CD4-positive, alpha-beta memory T cell (primary cell): ENCODE measurements around the gene ZNF664. TPM values are rescaled to one million over a fixed set of nuclear protein-coding genes. Genes with fewer than 3 reads are reported as not detected.
A peak's percentile ranks its signal among the peaks of the same experiment; 100 is the strongest.

Source experiments
- CTCF ChIA-PET: fragments of 350-600 bp; sonication (Branson Sonifier 250); formaldehyde crosslinking; loops from one replicate; lab custom pipeline; 2021; ENCODE audit warnings: inconsistent platforms; ENCODE audit not compliant: partially characterized antibody; lab: Charles Lee
- POLR2A ChIA-PET: fragments of 350-600 bp; sonication (Branson Sonifier 250); formaldehyde crosslinking; loops from one replicate; lab custom pipeline; 2021; ENCODE audit not compliant: partially characterized antibody; lab: Charles Lee
- DNase-seq, 5 donors: peaks; one replicate each; pipeline versions ENCODE4 v3.0.0 to v3.0.0-alpha.2; 2020 to 2022; ENCODE audit warnings: mixed read lengths in 1 of 5
- H3K27ac ChIP-seq: one replicate; pipeline ENCODE4 v1.7.0; 2013; ENCODE audit warnings: low read depth, low read length
- H3K27me3 ChIP-seq: 2 replicates; pipeline ENCODE4 v1.7.0; 2013; ENCODE audit warnings: mild to moderate bottlenecking, low read length, moderate library complexity; ENCODE audit not compliant: insufficient read depth
- H3K36me3 ChIP-seq: 2 replicates; pipeline ENCODE4 v1.7.0; 2013; ENCODE audit warnings: mild to moderate bottlenecking, low read length, moderate library complexity; ENCODE audit not compliant: insufficient read depth
- H3K4me1 ChIP-seq: 2 replicates; pipeline ENCODE4 v1.7.0; 2013; ENCODE audit warnings: mild to moderate bottlenecking, low read length, moderate library complexity; ENCODE audit not compliant: insufficient read depth
- H3K4me3 ChIP-seq, 2 donors: one replicate each; pipeline ENCODE4 v1.7.0; 2013; ENCODE audit warnings: low read length in 2 of 2, mild to moderate bottlenecking in 1 of 2
- H3K9me3 ChIP-seq, 2 donors: one replicate each; pipeline ENCODE4 v1.7.0; 2013; ENCODE audit warnings: low read length in 2 of 2, control low read depth in 1 of 2; ENCODE audit not compliant: control insufficient read depth in 1 of 2
- H3K27ac Mint-ChIP-seq, 7 donors: one replicate each; pipeline ENCODE4 v1.8.0; 2020 to 2021; ENCODE audit warnings: mixed read lengths in 7 of 7, mild to moderate bottlenecking in 6 of 7, inconsistent platforms in 3 of 7, moderate library complexity in 3 of 7
- H3K27me3 Mint-ChIP-seq, 2 donors: one replicate each; pipeline ENCODE4 v1.8.0; 2020 to 2021; ENCODE audit warnings: mixed read lengths in 2 of 2
- H3K36me3 Mint-ChIP-seq, 2 donors: one replicate each; pipeline ENCODE4 v1.8.0; 2020 to 2021; ENCODE audit warnings: mixed read lengths in 2 of 2, inconsistent platforms in 1 of 2, mild to moderate bottlenecking in 1 of 2
- H3K4me1 Mint-ChIP-seq, 4 donors: one replicate each; pipeline ENCODE4 v1.8.0; 2020 to 2021; ENCODE audit warnings: mixed read lengths in 4 of 4, mild to moderate bottlenecking in 1 of 4
- H3K4me3 Mint-ChIP-seq, 8 donors: one replicate each; pipeline ENCODE4 v1.8.0; 2020 to 2021; ENCODE audit warnings: mixed read lengths in 8 of 8, mild to moderate bottlenecking in 7 of 8, moderate library complexity in 6 of 8, inconsistent platforms in 3 of 8
- H3K9me3 Mint-ChIP-seq, 8 donors: one replicate each; pipeline ENCODE4 v1.8.0; 2020 to 2021; ENCODE audit warnings: mixed read lengths in 8 of 8, mild to moderate bottlenecking in 5 of 8, inconsistent platforms in 3 of 8, moderate library complexity in 1 of 8
- intact Hi-C: fragments of 100-400 bp; cut with micrococcal nuclease; formaldehyde crosslinking; loops from one replicate; pipeline ENCODE4 v1.15.1; 2023
- polyA plus RNA-seq, 2 donors: library from polyadenylated mRNA; unstranded; fragments of 300-500 nt; fragmentation: Illumina TruSeq; gene quantifications; one replicate each; pipeline ENCODE4 v1.2.3, GENCODE V29; 2021
- total RNA-seq, 2 experiments: library from RNA; stranded (reverse); gene quantifications; one replicate each; pipeline ENCODE4 v1.2.3, GENCODE V29; 2021

The ZNF664 gene
- total and polyA plus RNA-seq, 4 experiments from 2014 or later, result 5.7 to 57.9 (median 32.6) TPM

GRCh38 chr12:124002021-124002644, 29.1 kb downstream of the ZNF664 start:
- CTCF ChIA-PET, result no interaction called here
- Histone ChIP-seq H3K9me3 (no peaks in the 10 kb centered on the region), H3K27me3 (no peaks in the 10 kb centered on the region), H3K4me1 (peaks cover 19% of the 10 kb centered on the region), H3K36me3 (peaks cover 3% of the 10 kb centered on the region), H3K27ac (no peak overlapping the region), H3K4me3 (no peak overlapping the region)
- Mint-ChIP-seq H3K4me3 (no peak overlapping the region), H3K9me3 (no peaks in the 10 kb centered on the region), H3K27me3 (no peaks in the 10 kb centered on the region), H3K27ac (no peak overlapping the region), H3K36me3 (peaks cover 6 to 30% of the 10 kb centered on the region in 2 donors), H3K4me1 (peaks cover 17 to 24% (median 20%) of the 10 kb centered on the region in 4 donors)
- intact Hi-C loops, result no loop called here
- no peak for DNase-seq
- POLR2A ChIA-PET, result no interaction called here

- Histone ChIP-seq H3K9me3 (no peaks in the 10 kb centered on the region), H3K27ac (no peak overlapping the region), H3K27me3 (no peaks in the 10 kb centered on the region), H3K4me3 (no peak overlapping the region), H3K4me1 (peaks cover 24% of the 10 kb centered on the region), H3K36me3 (peaks cover 3% of the 10 kb centered on the region)
- intact Hi-C loops, result no loop called here
- Mint-ChIP-seq H3K9me3 (no peaks in the 10 kb centered on the region), H3K36me3 (peaks cover 6 to 28% of the 10 kb centered on the region in 2 donors), H3K27me3 (no peaks in the 10 kb centered on the region), H3K27ac (no peak overlapping the region), H3K4me3 (no peak overlapping the region), H3K4me1 (peaks cover 20 to 27% (median 21%) of the 10 kb centered on the region in 4 donors)
- POLR2A ChIA-PET, result no interaction called here
- CTCF ChIA-PET, result no interaction called here
- no peak for DNase-seq
Measured at GRCh38 chr12:124002654-124003053, 29.6 kb downstream of the ZNF664 start.

GRCh38 chr12:124004233-124004875, 31.3 kb downstream of the ZNF664 start:
- H3K27ac ChIP-seq, result no peak overlapping the region
- Mint-ChIP-seq H3K9me3 (peaks cover 0 to 2% (median 0%) of the 10 kb centered on the region in 8 donors), H3K4me3 (no peak overlapping the region), H3K27me3 (no peaks in the 10 kb centered on the region), H3K27ac (no peak overlapping the region), H3K36me3 (peaks cover 0 to 16% of the 10 kb centered on the region in 2 donors), H3K4me1 (peaks cover 28 to 32% (median 30%) of the 10 kb centered on the region in 4 donors)
- H3K36me3 ChIP-seq, result peaks cover 3% of the 10 kb centered on the region
- intact Hi-C loops, result no loop called here
- ChIA-PET POLR2A (no interaction called here), CTCF (interaction anchor here (0.6 to 0.7 kb wide), 3 partner anchors 10 to 99 kb away, joined by 3 read pairs; no protein-coding TSS in a partner anchor)
- DNase-seq, result no peak
- H3K27me3 ChIP-seq, result no peaks in the 10 kb centered on the region
- H3K4me1 ChIP-seq, result peaks cover 25% of the 10 kb centered on the region
- H3K4me3 ChIP-seq, result no peak overlapping the region
- H3K9me3 ChIP-seq, result no peaks in the 10 kb centered on the region

GRCh38 chr12:124006085-124006845, 33.2 kb downstream of the ZNF664 start:
- peak overlapping the region; percentile 2 to 58 (median 46) for H3K4me3 Mint-ChIP-seq
- peaks cover 0 to 2% (median 0%) of the 10 kb centered on the region in 8 donors for H3K9me3 Mint-ChIP-seq
- Histone ChIP-seq H3K4me3 (no peak overlapping the region), H3K9me3 (no peaks in the 10 kb centered on the region), H3K4me1 (peaks cover 25% of the 10 kb centered on the region), H3K27ac (no peak overlapping the region), H3K27me3 (no peaks in the 10 kb centered on the region), H3K36me3 (peaks cover 12% of the 10 kb centered on the region)
- ChIA-PET POLR2A (interaction anchor here (0.6 kb wide), 1 partner anchor 101 kb away, joined by 4 read pairs; no protein-coding TSS in a partner anchor), CTCF (interaction anchor here (0.7 to 1.2 kb wide), 3 partner anchors 10 to 100 kb away, joined by 3 to 6 read pairs (median 3); no protein-coding TSS in a partner anchor)
- intact Hi-C loops, result no loop called here
- peak in 4 of 5 donors; percentile 9 to 22 (median 16) for DNase-seq
- H3K36me3 Mint-ChIP-seq, result peaks cover 9 to 26% of the 10 kb centered on the region in 2 donors
- peaks cover 28 to 32% (median 30%) of the 10 kb centered on the region in 4 donors for H3K4me1 Mint-ChIP-seq
- peak overlapping the region in 6 of 7 donors; percentile 61 to 85 (median 74) for H3K27ac Mint-ChIP-seq
- H3K27me3 Mint-ChIP-seq, result no peaks in the 10 kb centered on the region

GRCh38 chr12:124006846-124007713, 34.1 kb downstream of the ZNF664 start:
- H3K9me3 ChIP-seq, result no peaks in the 10 kb centered on the region
- Mint-ChIP-seq H3K4me1 (peaks cover 28 to 32% (median 30%) of the 10 kb centered on the region in 4 donors), H3K27me3 (no peaks in the 10 kb centered on the region), H3K27ac (peak overlapping the region in 6 of 7 donors; percentile 61 to 85 (median 74)), H3K4me3 (peak overlapping the region in 5 of 8 donors; percentile 2 to 58 (median 48)), H3K9me3 (peaks cover 0 to 2% (median 0%) of the 10 kb centered on the region in 8 donors), H3K36me3 (peaks cover 15 to 32% of the 10 kb centered on the region in 2 donors)
- H3K4me3 ChIP-seq, result no peak overlapping the region
- H3K27ac ChIP-seq, result no peak overlapping the region
- intact Hi-C loops, result no loop called here
- H3K36me3 ChIP-seq, result peaks cover 20% of the 10 kb centered on the region
- CTCF ChIA-PET, result interaction anchor here (0.7 to 1.2 kb wide), 2 partner anchors 25 to 101 kb away, joined by 3 to 6 read pairs; no protein-coding TSS in a partner anchor
- H3K27me3 ChIP-seq, result no peaks in the 10 kb centered on the region
- POLR2A ChIA-PET, result no interaction called here
- peaks cover 25% of the 10 kb centered on the region for H3K4me1 ChIP-seq
- DNase-seq, result no peak

- DNase-seq, result no peak
- H3K36me3 Mint-ChIP-seq, result peaks cover 22 to 41% of the 10 kb centered on the region in 2 donors
- peak overlapping the region in 2 of 8 donors; percentile 1 to 45 for H3K4me3 Mint-ChIP-seq
- H3K9me3 ChIP-seq, result no peaks in the 10 kb centered on the region
- H3K36me3 ChIP-seq, result peaks cover 30% of the 10 kb centered on the region
- ChIA-PET CTCF (interaction anchor here (0.9 kb wide), 1 partner anchor 24 kb away, joined by 6 read pairs; no protein-coding TSS in a partner anchor), POLR2A (interaction anchor here (0.7 kb wide), 1 partner anchor 772 kb away, joined by 3 read pairs; no protein-coding TSS in a partner anchor)
- H3K4me1 ChIP-seq, result peaks cover 25% of the 10 kb centered on the region
- peak overlapping the region in 5 of 7 donors; percentile 36 to 77 (median 62) for H3K27ac Mint-ChIP-seq
- H3K4me1 Mint-ChIP-seq, result peaks cover 28 to 32% (median 30%) of the 10 kb centered on the region in 4 donors
- no peaks in the 10 kb centered on the region for H3K27me3 ChIP-seq
- no peak overlapping the region for H3K4me3 ChIP-seq
- peaks cover 0 to 2% (median 0%) of the 10 kb centered on the region in 8 donors for H3K9me3 Mint-ChIP-seq
- no peaks in the 10 kb centered on the region for H3K27me3 Mint-ChIP-seq
- intact Hi-C loops, result no loop called here
- no peak overlapping the region for H3K27ac ChIP-seq
Measured at GRCh38 chr12:124007826-124008570, 35.0 kb downstream of the ZNF664 start.
